Psoas muscle (tissue), 8 donors: ENCODE measurements around the gene COLEC11. TPM values are rescaled to one million over a fixed set of nuclear protein-coding genes. Genes with fewer than 3 reads are reported as not detected.
"Not testable (repeated sequence)": the region's sequence is repeated elsewhere in the genome, so short reads cannot be mapped to it uniquely, and the experiment has no call there.

Source experiments
- ATAC-seq, 4 donors: fragments of 200-7000 bp; cut with Tn5 transposase; one replicate each; pipeline ENCODE4 v1.9.1; 2020; ENCODE audit warnings: moderate library complexity in 3 of 4, mild to moderate bottlenecking in 2 of 4
- DNase-seq, 2 donors: peaks; one replicate each; pipeline ENCODE4 v3.0.0-alpha.2; 2020
- H3K27ac ChIP-seq: fragments of 200-600 bp; one replicate; pipeline ENCODE4 v1.8.0; 2022
- H3K27me3 ChIP-seq, 3 donors: fragments of 200-600 bp in 1 of 3; one replicate each; pipeline versions ENCODE4 v1.6.1 to v1.8.0; 2013 to 2022; ENCODE audit warnings: low read length in 2 of 3, mild to moderate bottlenecking in 2 of 3, moderate library complexity in 1 of 3; ENCODE audit not compliant: insufficient read depth in 3 of 3
- H3K36me3 ChIP-seq, 2 donors: fragments of 200-600 bp in 1 of 2; one replicate each; pipeline versions ENCODE4 v1.6.1 to v1.8.0; 2013 to 2022; ENCODE audit warnings: low read depth in 1 of 2, mild to moderate bottlenecking in 1 of 2, moderate library complexity in 1 of 2; ENCODE audit not compliant: insufficient read depth in 1 of 2
- H3K4me1 ChIP-seq: fragments of 200-600 bp; one replicate; pipeline ENCODE4 v1.8.0; 2022
- H3K4me3 ChIP-seq: fragments of 200-600 bp; one replicate; pipeline ENCODE4 v1.8.0; 2022; ENCODE audit warnings: mild to moderate bottlenecking
- H3K9me3 ChIP-seq: fragments of 200-600 bp; one replicate; pipeline ENCODE4 v1.8.0; 2022
- WGBS, 3 donors: extraction: QIAGEN DNeasy Blood & Tissue Kit; methylation state at CpG; one replicate each; pipeline versions ENCODE4 v1.1.6 to v1.1.7; 2013; 5-methylcytosine and 5-hydroxymethylcytosine counted together
- intact Hi-C, 2 donors: fragments of 100-400 bp; cut with DNase I; formaldehyde crosslinking; loops; one replicate each; pipeline versions ENCODE4 v1.11.0 to v1.14.2; 2022
- polyA plus RNA-seq, 3 donors: library from polyadenylated mRNA; stranded (reverse); fragments of 200-250 nt; gene quantifications; one replicate each; pipeline ENCODE4 v1.2.3, GENCODE V29; 2013
- total RNA-seq, 4 donors: library from RNA; stranded (reverse); fragmentation: NEBNext Ultra II Directional in 2 of 4; extraction: Animal tissue kit (Norgen Biotek cat#: 25700) in 2 of 4; gene quantifications; one replicate each; pipeline versions ENCODE4 v1.2.1 to v1.2.4, GENCODE V29; 2021 to 2023
- TF ChIP-seq, protein P1 (sequence below): fragments of 200-600 bp; IDR thresholded peaks from one replicate; pipeline ENCODE4 v1.8.0; 2022; ENCODE audit warnings: antibody characterized with exemption
- donor health status: healthy with polysubstance abuse.
- donor health status: DM: no; HTN: no; CAD: no; lungs with moderate emphysema.
- donor health status: Bipolar disorder and iron deficiency.
- donor health status: healthy.
- donor health status: DM: yes; HTN: yes; CAD: no.
- donor health status: DM: no; HTN: no; CAD: no.
- donor health status: DM: no; HTN: no; CAD: no.
- donor health status: DM: yes; HTN: yes; CAD: no.

COLEC11 gene
- total and polyA plus RNA-seq, 7 donors, result 0.22 to 1.0 (median 0.38) TPM; not detected in 1

DNA sequence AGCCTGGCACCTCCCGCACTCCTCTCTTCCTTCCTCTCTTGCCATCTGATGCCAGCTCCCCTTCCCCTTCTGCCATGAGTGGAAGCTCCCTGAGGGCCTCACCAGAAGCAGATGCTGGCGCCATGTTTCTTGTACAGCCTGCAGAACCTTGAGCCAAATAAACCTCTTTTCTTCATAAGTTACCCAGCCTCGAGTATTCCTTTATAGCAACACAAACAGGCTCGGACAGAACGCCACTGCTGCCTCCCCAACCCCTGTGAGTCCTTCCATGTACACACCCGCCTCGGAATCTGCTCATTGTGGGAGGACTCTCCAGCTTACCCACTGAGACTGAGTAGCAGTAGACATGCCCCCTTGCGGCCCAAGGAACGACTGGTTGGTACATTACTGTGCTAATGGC lies 28.1 kb upstream of the COLEC11 start:
- 92 to 94% (median 93%) methylated on average over 9 of the region's 9 CpGs for WGBS, 3 donors
- intact Hi-C loops, result no loop called here

DNA sequence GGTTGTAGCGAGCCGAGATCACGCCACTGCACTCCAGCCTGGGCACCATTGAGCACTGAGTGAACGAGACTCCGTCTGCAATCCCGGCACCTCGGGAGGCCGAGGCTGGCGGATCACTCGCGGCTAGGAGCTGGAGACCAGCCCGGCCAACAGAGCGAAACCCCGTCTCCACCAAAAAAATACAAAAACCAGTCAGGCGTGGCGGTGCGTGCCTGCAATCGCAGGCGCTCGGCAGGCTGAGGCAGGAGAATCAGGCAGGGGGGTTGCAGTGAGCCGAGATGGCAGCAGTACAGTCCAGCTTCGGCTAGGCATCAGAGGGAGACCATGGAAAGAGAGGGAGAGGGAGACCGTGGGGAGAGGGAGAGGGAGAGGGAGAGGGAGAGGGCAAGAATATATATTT lies 25.3 kb upstream of the COLEC11 start:
- not testable (repeated sequence) for H3K27ac ChIP-seq, DNase-seq, H3K4me3 ChIP-seq, H3K36me3 ChIP-seq, H3K9me3 ChIP-seq, H3K4me1 ChIP-seq, ATAC-seq, H3K27me3 ChIP-seq
- intact Hi-C loops, result loop anchor here in 1 of 2 donors (10.0 kb wide), 1 partner anchor 195 kb away; the partner anchor contains the start of genes EIPR1 and TRAPPC12
- 92 to 94% (median 94%) methylated on average over 11 to 19 of the region's 23 CpGs for WGBS, 3 donors

More for the DNA sequence above, 28.1 kb upstream of the COLEC11 start:
- Histone ChIP-seq H3K9me3 (no peaks in the 10 kb centered on the region), H3K36me3 (peaks cover 0 to 2% of the 10 kb centered on the region in 2 donors), H3K27ac (no peak overlapping the region), H3K4me3 (no peak overlapping the region), H3K27me3 (no peaks in the 10 kb centered on the region), H3K4me1 (no peaks in the 10 kb centered on the region)
- no peak for ATAC-seq
- no peak for DNase-seq
- TF ChIP-seq, protein P1, sequence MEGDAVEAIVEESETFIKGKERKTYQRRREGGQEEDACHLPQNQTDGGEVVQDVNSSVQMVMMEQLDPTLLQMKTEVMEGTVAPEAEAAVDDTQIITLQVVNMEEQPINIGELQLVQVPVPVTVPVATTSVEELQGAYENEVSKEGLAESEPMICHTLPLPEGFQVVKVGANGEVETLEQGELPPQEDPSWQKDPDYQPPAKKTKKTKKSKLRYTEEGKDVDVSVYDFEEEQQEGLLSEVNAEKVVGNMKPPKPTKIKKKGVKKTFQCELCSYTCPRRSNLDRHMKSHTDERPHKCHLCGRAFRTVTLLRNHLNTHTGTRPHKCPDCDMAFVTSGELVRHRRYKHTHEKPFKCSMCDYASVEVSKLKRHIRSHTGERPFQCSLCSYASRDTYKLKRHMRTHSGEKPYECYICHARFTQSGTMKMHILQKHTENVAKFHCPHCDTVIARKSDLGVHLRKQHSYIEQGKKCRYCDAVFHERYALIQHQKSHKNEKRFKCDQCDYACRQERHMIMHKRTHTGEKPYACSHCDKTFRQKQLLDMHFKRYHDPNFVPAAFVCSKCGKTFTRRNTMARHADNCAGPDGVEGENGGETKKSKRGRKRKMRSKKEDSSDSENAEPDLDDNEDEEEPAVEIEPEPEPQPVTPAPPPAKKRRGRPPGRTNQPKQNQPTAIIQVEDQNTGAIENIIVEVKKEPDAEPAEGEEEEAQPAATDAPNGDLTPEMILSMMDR, result no peak

DNA sequence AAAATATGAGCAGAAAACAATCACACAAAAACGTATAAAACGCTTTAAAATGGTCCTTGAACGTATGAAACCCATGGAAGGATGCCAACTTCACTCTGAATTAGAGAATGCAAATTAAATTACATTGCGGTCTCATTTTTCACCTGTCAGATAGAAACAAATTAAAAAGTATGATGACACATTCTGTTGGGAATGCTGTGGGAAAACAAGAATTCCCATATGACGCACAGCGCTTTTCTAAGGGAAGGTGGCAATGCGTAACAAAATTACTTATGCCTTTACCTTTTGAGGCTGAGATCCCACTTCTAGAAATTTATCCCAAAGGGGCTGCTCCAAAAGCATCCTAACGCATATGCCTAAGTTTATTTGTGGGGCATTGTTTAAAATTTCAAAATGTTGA lies 23.6 kb upstream of the COLEC11 start:
- H3K36me3 ChIP-seq, result peaks cover 0 to 3% of the 10 kb centered on the region in 2 donors
- intact Hi-C loops, result loop anchor here in 1 of 2 donors (10.0 kb wide), 1 partner anchor 196 kb away; the partner anchor contains the start of genes EIPR1 and TRAPPC12
- 80 to 84% (median 81%) methylated on average over 8 of the region's 8 CpGs for WGBS, 3 donors
- no peak overlapping the region for H3K27ac ChIP-seq
- DNase-seq (no peak), ATAC-seq (no peak)
- peaks cover 3% of the 10 kb centered on the region for H3K4me1 ChIP-seq
- no peaks in the 10 kb centered on the region for H3K27me3 ChIP-seq
- no peak overlapping the region for H3K4me3 ChIP-seq
- H3K9me3 ChIP-seq, result no peaks in the 10 kb centered on the region
- TF ChIP-seq, protein P1, result no peak

DNA sequence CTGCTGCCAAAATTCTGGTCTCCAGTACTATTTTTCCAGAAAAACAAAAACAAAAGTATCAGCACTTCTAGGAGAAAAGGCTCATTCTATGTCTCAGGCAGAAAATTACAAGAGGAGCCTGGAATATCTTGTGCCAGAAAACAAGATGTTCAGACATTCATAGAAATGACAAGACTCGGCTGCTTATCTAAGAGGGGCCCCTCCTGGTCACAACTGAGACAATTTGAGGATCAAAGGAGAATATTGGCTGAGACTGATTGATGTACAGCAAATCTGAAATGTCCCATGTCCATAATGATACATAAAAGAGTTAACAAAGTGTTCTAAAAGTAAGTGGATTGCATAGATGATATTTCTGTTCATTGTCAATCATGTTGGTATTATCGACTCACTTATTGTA lies 22.3 kb upstream of the COLEC11 start:
- TF ChIP-seq, protein P1, result no peak
- DNase-seq, result no peak
- intact Hi-C loops, result loop anchor here in 1 of 2 donors (10.0 kb wide), 1 partner anchor 198 kb away; the partner anchor contains the start of genes EIPR1 and TRAPPC12
- Histone ChIP-seq H3K4me3 (no peak overlapping the region), H3K4me1 (peaks cover 15% of the 10 kb centered on the region), H3K36me3 (peaks cover 5 to 16% of the 10 kb centered on the region in 2 donors), H3K9me3 (no peaks in the 10 kb centered on the region), H3K27ac (no peak overlapping the region), H3K27me3 (no peaks in the 10 kb centered on the region)
- WGBS, 3 donors, result 75 to 83% (median 81%) methylated on average over 2 of the region's 2 CpGs
- ATAC-seq, result no peak

DNA sequence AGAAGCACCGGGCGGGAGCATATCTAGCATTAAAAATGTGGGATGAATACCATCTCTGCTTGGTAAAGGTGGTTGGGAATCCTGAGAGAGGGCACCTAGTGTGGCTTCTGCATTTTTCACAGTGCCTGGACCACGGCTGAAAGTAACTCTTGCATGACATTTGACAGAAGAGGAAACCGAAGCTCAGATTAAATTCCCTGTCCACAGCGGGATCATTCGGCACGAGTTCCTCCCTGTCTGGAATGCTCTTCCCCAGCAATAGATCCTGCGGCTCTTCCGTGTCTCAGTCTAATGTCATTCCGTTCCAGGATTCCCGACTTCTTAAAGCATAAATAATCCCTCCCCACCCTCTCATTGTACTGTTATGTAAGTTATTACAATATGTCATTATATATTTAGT lies 20.8 kb upstream of the COLEC11 start:
- Histone ChIP-seq H3K9me3 (no peaks in the 10 kb centered on the region), H3K4me3 (peak overlapping the region; percentile 92), H3K4me1 (peaks cover 27% of the 10 kb centered on the region), H3K27me3 (no peaks in the 10 kb centered on the region), H3K36me3 (peaks cover 5 to 32% of the 10 kb centered on the region in 2 donors), H3K27ac (no peak overlapping the region)
- TF ChIP-seq, protein P1, result no peak
- no peak for DNase-seq
- intact Hi-C loops, result loop anchor here (2.0 to 10.0 kb wide), 2 partner anchors 15 to 199 kb away; partner anchors contain the start of genes RNASEH1 (in 2 of the 2), EIPR1 (in 1 of the 2) and TRAPPC12 (in 1 of the 2)
- WGBS, 3 donors, result 94 to 95% (median 94%) methylated on average over 11 of the region's 11 CpGs
- no peak for ATAC-seq
